ENCODE data around the gene IFNGR2.
"Not testable (repeated sequence)": the region's sequence is repeated elsewhere in the genome, so short reads cannot be mapped to it uniquely, and the experiment has no call there.

IFNGR2 gene

DNA sequence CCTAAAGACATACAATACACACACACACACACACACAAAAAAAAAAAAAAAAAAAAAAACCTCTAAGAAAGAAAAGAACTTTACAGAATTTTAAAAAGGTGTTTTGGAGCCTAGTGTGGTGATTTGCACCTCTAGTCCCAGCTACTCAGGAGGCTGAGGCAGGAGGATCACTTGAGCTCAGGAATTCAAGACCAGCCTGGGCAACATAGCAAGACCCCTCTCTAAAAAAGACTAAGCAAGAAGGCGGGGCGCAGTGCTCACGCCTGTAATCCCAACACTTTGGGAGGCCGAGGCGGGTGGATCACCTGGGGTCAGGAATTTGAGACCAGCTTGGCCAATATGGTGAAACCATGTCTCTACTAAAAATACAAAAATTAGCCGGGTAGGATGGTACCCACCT, 43.4 kb downstream of the IFNGR2 start:
- DNase-seq = not testable (repeated sequence)

DNA sequence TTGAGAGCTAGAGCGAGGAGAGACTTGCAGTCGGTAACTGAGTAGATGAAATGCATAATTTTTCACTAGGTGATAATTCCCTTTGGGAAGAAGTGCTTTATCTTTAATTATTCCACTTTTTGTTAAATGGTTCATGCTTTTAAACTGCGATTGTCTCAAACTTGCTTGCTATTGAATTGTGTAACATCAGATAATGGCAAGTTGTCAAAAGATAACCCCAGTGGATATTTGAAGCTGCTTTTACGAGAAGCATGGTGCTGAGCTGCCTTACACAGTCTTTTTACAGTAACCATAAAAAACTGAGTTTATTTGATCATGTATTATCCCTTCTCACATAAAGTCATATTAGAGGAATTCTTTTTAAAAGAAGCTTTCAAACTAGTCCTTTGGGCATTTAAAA, 46.4 kb downstream of the IFNGR2 start:
- DNase-seq = no peak

DNA sequence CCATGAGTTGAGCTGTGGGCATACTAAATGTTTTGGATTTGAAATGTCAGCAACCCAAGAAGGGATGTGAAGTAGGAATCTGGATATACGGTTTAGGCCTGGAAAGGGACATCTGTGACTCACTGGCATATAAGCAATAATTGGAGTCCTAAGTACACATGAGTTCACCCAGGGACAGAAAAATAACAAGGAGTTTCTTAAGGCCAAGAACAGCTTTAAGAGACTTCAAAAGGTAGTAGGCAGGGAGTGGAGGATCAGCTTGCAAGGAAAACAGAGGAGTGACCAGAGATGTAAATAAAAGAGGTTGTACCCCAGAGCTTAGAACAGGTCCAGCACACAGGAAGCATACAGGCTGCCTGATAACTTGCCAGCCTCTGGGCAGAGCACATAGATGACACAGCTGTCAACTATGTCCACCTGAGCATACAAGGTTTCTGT, 48.4 kb downstream of the IFNGR2 start:
- DNase-seq = no peak

DNA sequence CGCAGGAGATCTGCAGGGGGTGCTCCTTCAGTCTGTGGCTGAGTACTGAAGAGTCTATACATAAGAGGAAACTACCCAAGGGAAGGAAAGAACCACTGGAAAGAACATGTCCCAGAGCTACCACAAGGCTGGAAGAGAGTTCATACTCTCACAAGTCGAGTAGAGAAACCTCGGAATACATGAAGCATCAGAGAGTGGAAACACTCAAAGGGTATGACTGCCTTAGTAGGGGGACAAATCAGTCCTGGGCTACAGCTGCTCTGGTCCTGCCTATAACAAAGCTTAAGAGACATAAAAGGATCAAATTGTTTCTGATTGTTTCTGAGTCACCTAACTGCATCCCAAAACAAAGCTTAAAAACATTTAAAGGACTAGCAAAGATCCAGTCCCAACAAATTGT, 49.1 kb downstream of the IFNGR2 start:
- DNase-seq = no peak

DNA sequence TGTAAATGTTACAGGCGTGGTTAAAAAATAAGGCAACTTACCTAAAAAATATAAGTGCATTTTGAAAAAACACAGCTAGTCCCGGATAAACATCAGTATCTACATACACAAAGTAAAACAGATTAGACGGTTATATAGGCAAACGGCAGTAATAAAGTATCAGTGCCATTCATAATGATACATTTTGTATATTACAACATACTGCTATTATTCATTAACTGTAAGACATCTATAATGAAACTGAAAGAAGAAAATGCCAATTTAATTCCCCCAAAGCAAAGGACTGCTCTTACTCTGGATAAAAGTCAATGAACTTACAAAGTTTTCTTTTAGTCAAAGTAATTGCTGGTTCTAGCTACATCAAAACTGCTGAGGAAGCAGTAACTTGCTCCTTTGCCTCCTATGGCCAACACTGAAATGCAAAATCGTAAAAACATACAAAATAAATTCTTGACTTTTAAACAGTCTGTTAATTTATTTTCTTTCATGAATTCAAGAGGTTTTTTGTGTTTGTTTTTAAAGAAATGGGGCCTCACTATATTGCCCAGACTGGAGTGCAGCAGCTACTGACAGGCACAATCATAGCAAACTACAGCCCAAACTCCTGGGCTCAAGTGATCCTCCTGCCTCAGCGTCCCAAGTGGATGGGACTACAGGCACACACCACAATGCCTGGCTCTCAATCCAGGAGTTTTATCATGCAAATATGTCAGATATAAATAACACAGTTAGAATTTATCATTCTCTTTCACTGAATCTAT, 52.7 kb downstream of the IFNGR2 start:
- DNase-seq = no peak

DNA sequence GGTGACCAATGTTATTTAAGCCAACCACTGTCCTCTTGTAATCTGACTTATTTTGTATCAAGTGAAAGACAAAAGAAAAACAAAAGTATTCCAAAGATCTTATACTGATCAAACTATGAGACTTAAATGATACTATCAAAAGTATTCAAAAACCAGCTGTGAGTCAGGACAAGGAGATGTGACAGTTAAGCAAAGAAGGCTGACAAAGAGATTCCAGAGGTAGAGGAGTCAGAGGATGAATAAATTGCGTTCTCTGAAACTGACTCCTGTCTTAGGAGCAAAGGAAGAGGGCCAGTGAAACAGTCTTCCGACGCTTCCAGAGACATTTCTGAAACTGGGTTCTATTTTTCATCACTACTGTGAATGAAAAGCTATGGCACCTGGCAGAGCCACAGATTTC, 55.6 kb downstream of the IFNGR2 start:
- DNase-seq = no peak

DNA sequence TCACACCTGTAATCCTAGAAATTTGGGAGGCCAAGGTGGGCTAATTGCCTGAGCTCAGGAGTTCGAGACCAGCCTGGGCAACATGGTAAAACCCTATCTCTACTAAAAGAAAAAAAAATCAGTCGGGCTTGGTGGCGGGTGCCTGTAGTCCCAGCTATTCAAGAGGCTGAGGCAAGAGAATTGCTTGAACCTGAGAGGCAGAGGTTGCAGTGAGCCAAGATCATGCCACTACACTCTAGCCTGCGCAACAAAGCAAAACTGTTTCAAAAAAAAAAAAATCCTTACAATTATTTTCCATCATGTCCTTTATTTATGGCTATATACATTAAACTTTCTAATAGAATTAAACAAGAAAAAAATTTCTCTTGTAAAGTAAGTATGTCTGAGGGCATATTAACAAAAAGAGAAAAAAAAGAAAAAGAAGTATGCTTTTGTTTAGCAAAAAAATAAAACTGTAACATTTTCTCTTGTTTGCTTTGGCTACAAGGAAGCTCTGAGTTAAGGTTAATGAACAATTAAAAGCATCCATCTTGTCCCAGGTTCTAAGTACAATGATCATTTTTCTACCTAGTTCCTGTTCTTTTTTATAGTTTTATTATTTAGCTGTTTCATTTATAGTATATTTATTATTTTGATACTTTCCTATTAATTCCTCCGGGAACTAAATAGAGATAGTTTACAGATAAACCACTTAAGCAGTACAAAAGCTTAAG, 58.5 kb downstream of the IFNGR2 start:
- no peak for DNase-seq

DNA sequence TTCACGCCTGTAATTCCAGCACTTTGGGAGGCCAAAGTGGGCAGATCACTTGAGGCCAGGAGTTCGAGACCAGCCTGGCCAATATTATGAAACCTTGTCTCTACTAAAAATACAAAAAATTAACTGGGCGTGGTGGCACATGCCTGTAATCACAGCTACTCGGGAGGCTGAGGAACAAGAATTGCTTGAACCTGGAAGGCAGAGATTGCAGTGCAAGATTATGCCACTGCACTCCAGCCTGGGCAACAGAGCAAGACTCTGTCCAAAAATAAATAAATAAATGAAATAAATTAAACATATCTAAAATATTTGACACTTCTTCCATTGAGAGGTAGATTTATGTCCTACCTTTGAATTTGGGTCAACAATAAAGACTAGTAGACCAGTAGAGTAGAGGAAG, 66.0 kb downstream of the IFNGR2 start:
- not testable (repeated sequence) for DNase-seq

DNA sequence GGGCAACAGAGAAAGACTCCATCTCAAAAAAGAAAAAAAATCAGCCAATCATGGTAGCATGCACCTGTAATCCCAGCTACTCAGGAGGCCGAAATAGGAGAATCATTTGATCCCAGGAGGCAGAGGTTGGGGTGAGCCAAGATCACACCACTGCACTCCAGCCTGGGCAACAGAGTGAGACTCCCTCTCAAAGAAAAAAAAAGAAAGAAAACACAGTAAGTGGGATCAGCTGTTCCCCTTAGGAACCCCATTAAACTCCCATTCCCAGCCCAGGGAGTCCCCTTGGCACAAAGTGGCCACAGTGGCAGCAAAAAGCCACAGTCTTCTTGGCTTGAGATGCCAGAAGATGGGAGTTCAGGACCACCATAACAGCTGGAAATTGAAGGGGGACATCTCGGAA, 67.5 kb downstream of the IFNGR2 start:
- DNase-seq = no peak

DNA sequence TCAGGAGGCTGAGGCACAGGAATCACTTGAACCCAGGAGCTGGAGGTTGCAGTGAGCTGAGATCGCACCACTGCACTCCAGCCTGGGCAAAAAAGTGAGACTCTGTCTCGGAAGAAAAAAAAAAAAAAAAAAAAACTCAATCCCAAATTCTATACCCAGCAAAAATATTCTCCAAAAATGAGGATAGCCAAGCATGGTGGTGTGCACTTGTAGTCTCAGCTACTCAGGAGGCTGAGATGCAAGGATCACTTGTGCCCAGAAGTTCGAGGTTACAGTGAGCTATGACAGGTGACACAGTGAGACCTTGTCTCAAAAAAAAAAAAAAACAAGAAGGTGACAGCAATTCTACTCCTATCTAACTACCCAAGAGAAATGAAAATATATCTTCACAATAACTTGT, 70.1 kb downstream of the IFNGR2 start:
- no peak for DNase-seq

DNA sequence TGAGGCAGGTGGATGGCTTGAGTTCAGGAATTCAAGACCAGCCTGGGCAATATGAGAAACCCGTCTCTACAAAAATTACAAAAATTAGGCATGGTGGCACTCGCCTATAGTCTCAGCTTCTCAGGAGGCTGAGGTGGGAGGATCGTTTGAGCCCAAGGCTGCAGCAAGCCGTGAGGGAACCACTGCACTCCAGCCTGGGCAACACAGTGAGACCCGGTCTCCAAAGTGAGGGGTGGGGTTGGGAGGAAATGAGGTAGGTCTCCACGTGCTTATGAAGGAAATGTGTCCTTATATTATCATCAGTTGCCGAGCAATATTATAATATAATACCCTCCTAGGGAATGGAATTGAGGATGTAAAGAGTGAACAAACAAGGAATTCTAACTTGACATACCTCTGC, 73.9 kb downstream of the IFNGR2 start:
- DNase-seq = no peak

DNA sequence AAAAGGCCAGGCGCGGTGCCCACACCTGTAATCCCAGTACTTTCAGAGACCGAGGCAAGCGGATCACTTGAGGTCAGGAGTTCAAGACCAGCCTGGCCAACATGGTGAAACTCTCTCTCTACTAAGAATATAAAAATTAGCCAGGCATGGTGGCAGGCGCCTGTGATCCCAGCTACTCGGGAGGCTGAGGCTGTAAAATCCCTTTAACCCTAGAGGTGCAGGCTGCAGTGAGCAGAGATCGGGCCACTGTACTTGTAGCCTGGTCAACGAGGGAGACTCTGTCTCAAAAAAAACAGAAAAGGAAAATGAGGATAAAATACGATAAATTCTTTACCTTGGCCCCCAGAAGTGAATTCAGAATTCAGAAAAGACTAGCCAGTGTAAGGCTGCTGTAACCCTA, 75.0 kb downstream of the IFNGR2 start:
- DNase-seq = no peak

DNA sequence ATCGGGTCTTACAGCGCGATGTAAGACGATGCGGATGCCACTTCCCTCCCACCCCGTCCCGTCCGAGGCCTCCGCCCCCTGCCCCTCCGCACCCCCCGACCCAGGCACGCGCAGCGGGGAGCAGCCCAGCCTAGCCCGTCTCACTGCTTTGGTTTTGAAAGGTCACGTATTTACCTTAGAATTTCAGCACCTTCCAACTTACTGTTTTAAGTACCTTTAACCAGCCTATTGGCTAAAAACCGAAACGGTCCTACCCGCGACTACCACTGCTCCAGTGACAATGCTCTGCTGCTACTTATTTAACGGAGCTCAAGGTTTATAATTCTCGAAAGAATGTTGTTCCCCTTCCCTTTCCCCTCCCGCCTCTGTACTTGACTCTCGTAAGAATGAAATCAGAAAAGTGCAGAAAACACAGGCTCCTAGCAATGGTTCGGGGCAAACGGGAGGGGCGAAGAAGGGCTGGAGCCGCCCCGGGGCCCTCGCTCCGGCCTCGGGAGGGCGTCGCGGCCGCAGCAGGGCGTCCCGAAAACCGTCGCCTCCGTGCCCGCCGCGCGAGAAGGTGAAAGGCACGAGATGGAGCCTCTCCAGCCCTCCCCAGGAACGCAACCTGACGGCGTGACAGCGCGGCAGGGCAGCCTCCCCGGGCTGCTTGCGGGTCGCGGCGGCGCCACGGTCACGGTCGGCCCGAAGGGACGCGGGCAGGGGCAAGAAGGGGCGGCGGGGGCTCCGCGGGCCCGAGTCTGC, 75.9 kb downstream of the IFNGR2 start:
- DNase-seq = no peak

DNA sequence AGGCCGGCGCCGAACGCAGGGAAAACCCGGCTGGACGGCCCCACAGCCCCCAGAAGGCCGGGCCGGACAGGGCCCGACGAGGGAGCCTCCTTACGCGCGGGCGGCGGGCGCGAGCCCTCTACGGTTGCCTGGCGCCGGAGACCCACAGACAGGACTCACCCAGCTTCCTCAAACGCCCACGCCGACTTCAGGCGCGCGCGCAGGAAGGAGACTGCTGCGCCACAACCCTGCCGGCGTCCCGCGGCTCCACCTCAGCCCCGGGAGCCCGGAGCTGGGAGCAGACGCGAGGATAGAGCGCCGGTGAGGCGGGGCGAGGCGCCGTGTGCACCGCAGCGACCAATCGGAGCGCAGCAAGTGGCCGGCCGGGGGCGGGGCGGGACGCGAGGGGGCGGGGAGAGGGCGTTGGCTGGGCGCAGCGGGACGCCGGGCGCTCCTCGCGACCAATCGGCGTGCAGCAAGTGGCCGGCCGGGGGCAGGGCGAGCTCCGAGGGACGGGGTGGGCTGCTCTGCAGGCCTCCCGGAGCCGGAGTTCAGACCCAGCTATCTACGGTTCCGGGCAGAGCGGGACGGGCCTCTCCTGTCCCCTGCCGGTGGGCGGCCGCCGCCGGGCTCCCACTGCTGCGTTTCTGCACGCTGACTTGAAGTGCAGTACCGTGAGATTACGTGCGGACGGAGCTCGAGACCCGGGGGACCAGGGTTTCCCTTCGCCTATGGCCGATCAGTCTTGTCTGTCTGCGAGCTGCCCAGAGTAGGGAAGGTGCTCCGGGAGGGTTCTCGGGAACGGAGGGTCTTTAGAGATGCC, 76.7 kb downstream of the IFNGR2 start, which contains the start of gene TMEM50B:
Gene TMEM50B, minus strand, starts transcription at position 296 of the 802 bp plus-strand sequence. CDS start 11,089 bp downstream, outside the sequence.
- DNase-seq = peak; percentile 86

DNA sequence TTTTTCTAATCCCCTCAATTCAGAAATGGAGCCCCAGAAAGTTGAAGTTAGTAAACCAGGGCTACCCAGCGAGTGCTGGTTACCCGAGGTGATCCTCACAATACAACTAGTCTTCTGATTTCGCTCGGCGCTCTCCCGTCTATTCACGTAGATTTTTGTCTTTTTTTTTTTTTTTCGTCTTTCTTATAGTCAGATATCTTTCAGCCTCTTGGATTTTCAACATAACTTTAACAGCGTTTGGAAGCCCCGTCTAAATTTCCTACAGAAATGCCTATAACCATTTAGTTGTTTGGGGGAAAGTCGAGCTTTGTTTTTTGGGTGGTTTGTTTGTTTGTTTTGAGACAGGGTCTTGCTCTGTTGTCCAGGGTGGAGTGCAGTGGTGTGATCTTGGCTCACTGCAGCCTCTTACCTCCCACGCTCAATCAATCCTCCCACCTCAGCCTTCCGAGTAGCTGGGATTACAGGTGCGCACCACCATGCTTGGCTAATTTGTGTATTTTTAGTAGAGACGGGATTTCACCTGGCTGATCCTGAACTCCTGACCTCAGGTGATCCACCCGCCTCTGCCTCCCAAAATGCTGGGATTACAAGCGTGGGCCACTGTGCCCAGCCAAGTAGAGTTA, 77.4 kb downstream of the IFNGR2 start:
- DNase-seq = no peak

DNA sequence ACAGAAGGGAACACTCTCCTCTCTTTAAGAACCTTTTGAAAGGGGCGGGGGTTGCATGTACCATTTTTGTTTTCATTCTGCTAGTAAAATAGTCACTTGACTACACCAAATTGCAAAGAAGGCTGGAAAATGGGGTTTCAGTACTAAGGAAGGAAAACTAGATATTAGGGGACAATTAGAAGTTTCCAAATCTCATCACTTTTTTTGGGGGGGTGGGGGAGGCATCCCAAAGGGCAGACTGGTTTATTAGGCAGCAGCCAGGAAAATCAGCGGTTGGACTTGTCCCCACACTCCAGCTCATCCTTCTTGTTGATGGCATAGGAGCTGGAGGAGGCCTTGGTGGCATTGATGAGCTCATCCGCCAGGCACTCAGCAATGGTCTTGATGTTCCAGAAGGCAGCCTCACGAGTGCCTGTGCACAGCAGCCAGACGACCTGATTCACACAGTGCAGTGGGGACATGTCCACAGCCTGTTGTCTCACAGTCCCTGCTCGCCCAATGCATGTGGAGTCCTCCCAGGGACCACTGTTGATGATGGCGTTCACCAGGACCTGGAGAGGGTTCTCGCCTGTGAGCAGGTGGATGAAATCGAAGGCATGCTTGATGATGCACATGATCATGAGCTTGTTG, 78.2 kb downstream of the IFNGR2 start:
- DNase-seq = no peak

All from DMS79 (cell line).